ENCODE data around the gene ANKRD50.

Gene ANKRD50

DNA sequence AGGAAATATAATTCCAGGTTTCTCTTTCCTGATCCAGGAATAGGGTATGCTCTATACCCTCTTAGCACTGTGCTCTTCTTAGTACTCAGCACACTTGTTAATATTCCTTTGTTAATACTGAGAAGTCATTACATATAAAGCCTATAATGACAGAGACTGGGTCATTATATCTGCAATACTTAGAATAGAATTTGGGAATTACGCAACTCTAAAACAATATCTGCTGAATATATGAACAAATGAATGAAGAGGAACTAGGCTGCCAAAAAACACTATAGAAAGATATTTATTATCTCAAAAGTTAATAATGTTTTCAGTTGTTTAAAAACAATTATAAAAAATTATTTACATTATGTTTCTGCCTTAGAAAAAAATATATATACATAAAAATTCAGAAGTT lies 36.4 kb upstream of the ANKRD50 start:
- Mint-ChIP-seq H3K27ac (no peak overlapping the region), H3K4me3 (no peak overlapping the region), H3K27me3 (ENCODE audit: low read depth) (peaks cover 3% of the 10 kb centered on the region), H3K4me1 (peaks cover 22% of the 10 kb centered on the region), H3K36me3 (ENCODE audit: low read depth) (no peaks in the 10 kb centered on the region), H3K9me3 (no peaks in the 10 kb centered on the region)
- TF ChIP-seq, protein P1, sequence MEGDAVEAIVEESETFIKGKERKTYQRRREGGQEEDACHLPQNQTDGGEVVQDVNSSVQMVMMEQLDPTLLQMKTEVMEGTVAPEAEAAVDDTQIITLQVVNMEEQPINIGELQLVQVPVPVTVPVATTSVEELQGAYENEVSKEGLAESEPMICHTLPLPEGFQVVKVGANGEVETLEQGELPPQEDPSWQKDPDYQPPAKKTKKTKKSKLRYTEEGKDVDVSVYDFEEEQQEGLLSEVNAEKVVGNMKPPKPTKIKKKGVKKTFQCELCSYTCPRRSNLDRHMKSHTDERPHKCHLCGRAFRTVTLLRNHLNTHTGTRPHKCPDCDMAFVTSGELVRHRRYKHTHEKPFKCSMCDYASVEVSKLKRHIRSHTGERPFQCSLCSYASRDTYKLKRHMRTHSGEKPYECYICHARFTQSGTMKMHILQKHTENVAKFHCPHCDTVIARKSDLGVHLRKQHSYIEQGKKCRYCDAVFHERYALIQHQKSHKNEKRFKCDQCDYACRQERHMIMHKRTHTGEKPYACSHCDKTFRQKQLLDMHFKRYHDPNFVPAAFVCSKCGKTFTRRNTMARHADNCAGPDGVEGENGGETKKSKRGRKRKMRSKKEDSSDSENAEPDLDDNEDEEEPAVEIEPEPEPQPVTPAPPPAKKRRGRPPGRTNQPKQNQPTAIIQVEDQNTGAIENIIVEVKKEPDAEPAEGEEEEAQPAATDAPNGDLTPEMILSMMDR (IDR thresholded peaks at IDR 0.05; ENCODE audit: unreplicated experiment in 3 of 3), result no peak

- TF ChIP-seq, protein P1 (IDR thresholded peaks at IDR 0.05; ENCODE audit: unreplicated experiment in 3 of 3), result no peak
- no peak overlapping the region for H3K4me3 Mint-ChIP-seq
- H3K36me3 Mint-ChIP-seq (ENCODE audit: low read depth), result no peaks in the 10 kb centered on the region
- no peaks in the 10 kb centered on the region for H3K9me3 Mint-ChIP-seq
- H3K27ac Mint-ChIP-seq, result peak overlapping the region in 1 of 3 experiments; percentile 76
- peaks cover 3% of the 10 kb centered on the region for H3K27me3 Mint-ChIP-seq (ENCODE audit: low read depth)
- peaks cover 24% of the 10 kb centered on the region for H3K4me1 Mint-ChIP-seq
Observed at GRCh38 chr4:124745985-124746801, 33.7 kb upstream of the ANKRD50 start.

- H3K9me3 Mint-ChIP-seq, result no peaks in the 10 kb centered on the region
- peaks cover 6% of the 10 kb centered on the region for H3K27me3 Mint-ChIP-seq (ENCODE audit: low read depth)
- no peaks in the 10 kb centered on the region for H3K36me3 Mint-ChIP-seq (ENCODE audit: low read depth)
- TF ChIP-seq, protein P1 (IDR thresholded peaks at IDR 0.05; ENCODE audit: unreplicated experiment in 3 of 3), result no peak
- H3K4me1 Mint-ChIP-seq, result peaks cover 28% of the 10 kb centered on the region
- H3K27ac Mint-ChIP-seq, result no peak overlapping the region
- no peak overlapping the region for H3K4me3 Mint-ChIP-seq
Observed at GRCh38 chr4:124743711-124744110, 31.2 kb upstream of the ANKRD50 start.

DNA sequence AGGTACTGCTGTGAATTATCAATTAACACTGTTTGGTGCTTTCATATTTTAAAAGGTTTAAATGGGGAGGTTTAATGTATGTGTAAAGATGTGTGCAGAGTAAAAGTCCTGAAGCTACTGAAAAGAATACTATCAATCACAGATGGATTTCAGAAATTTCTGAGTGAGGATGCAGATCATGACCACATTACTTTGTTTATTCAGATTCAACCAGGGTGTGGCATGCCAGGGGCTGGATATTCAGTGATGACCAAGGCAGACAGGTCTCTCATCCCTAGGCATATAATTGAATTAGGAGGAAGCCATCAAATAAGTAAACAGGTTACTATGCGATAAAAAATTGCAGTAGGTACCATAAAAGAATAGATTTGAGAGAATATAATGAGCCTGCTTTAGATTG lies 28.0 kb upstream of the ANKRD50 start:
- H3K36me3 Mint-ChIP-seq (ENCODE audit: low read depth), result no peaks in the 10 kb centered on the region
- peaks cover 5% of the 10 kb centered on the region for H3K4me1 Mint-ChIP-seq
- H3K27ac Mint-ChIP-seq, result no peak overlapping the region
- TF ChIP-seq, protein P1 (IDR thresholded peaks at IDR 0.05; ENCODE audit: unreplicated experiment in 3 of 3), result no peak
- no peaks in the 10 kb centered on the region for H3K9me3 Mint-ChIP-seq
- no peak overlapping the region for H3K4me3 Mint-ChIP-seq
- peaks cover 3% of the 10 kb centered on the region for H3K27me3 Mint-ChIP-seq (ENCODE audit: low read depth)

GRCh38 chr4:124738994-124739393 lies 26.5 kb upstream of the ANKRD50 start:
- Mint-ChIP-seq H3K27ac (no peak overlapping the region), H3K4me3 (no peak overlapping the region), H3K27me3 (ENCODE audit: low read depth) (peaks cover 3% of the 10 kb centered on the region), H3K9me3 (no peaks in the 10 kb centered on the region), H3K4me1 (peaks cover 5% of the 10 kb centered on the region), H3K36me3 (ENCODE audit: low read depth) (no peaks in the 10 kb centered on the region)
- TF ChIP-seq, protein P1 (IDR thresholded peaks at IDR 0.05; ENCODE audit: unreplicated experiment in 3 of 3), result no peak

- Mint-ChIP-seq H3K4me3 (no peak overlapping the region), H3K4me1 (peaks cover 5% of the 10 kb centered on the region), H3K36me3 (ENCODE audit: low read depth) (no peaks in the 10 kb centered on the region), H3K27me3 (ENCODE audit: low read depth) (peaks cover 3% of the 10 kb centered on the region), H3K27ac (no peak overlapping the region), H3K9me3 (no peaks in the 10 kb centered on the region)
- TF ChIP-seq, protein P1 (IDR thresholded peaks at IDR 0.05; ENCODE audit: unreplicated experiment in 3 of 3), result no peak
Observed at GRCh38 chr4:124737619-124738018, 25.1 kb upstream of the ANKRD50 start.
